H1 (cell line): ENCODE results near the gene PACS1. TPM values are rescaled to one million over a fixed set of nuclear protein-coding genes. Genes with fewer than 3 reads are reported as not detected.

Experiments used
- CTCF ChIA-PET: fragments of 300-600 bp; sonication (Branson Sonifier 250); formaldehyde crosslinking; loops from one replicate; lab custom pipeline; 2021; ENCODE audit not compliant: partially characterized antibody; lab: Charles Lee
- POLR2A ChIA-PET: fragments of 300-600 bp; sonication (Branson Sonifier 250); formaldehyde crosslinking; loops from one replicate; lab custom pipeline; 2021; ENCODE audit warnings: inconsistent platforms; ENCODE audit not compliant: partially characterized antibody; lab: Charles Lee
- DNase-seq, 2 experiments: peaks; one replicate each; pipeline versions ENCODE4 v3.0.0 to v3.0.0-alpha.2; 2010 to 2022; ENCODE audit warnings: low spot score in 2 of 2, low read depth in 1 of 2, mixed read lengths in 1 of 2
- FAIRE-seq: peaks from 2 replicates; lab custom pipeline; 2011; peaks lifted over from hg19 to GRCh38; lab: Jason Lieb, UNC
- H2AFZ ChIP-seq: 2 replicates; pipeline ENCODE4 v1.8.1; 2012; ENCODE audit warnings: low read length, inconsistent platforms
- H2AK5ac ChIP-seq: 2 replicates; pipeline ENCODE4 v1.6.1; 2013; ENCODE audit warnings: low read depth, low read length
- H2BK120ac ChIP-seq: replicated peaks from 2 replicates; pipeline ENCODE3; 2013; ENCODE audit warnings: low read depth, low read length, inconsistent platforms
- H2BK12ac ChIP-seq: 2 replicates; pipeline ENCODE4 v1.6.1; 2013; ENCODE audit warnings: low read depth, low read length
- H2BK15ac ChIP-seq: 2 replicates; pipeline ENCODE4 v1.6.1; 2013; ENCODE audit warnings: low read length
- H2BK20ac ChIP-seq: 2 replicates; pipeline ENCODE4 v1.6.1; 2013; ENCODE audit warnings: low read length
- H2BK5ac ChIP-seq: 2 replicates; pipeline ENCODE4 v1.6.1; 2013; ENCODE audit warnings: low read depth, low read length
- H3K14ac ChIP-seq: 2 replicates; pipeline ENCODE4 v1.6.1; 2013; ENCODE audit warnings: inconsistent platforms; ENCODE audit not compliant: insufficient read length
- H3K18ac ChIP-seq: 2 replicates; pipeline ENCODE4 v1.6.1; 2013; ENCODE audit warnings: low read length; ENCODE audit errors: extremely low read depth
- H3K23ac ChIP-seq: 2 replicates; pipeline ENCODE4 v1.6.1; 2013; ENCODE audit warnings: inconsistent platforms; ENCODE audit not compliant: insufficient read length
- H3K23me2 ChIP-seq: 2 replicates; pipeline ENCODE4 v1.6.1; 2013; ENCODE audit warnings: low read depth, low read length
- H3K27ac ChIP-seq: 2 replicates; pipeline ENCODE4 v1.6.1; 2011; ENCODE audit warnings: low read depth, low read length, inconsistent platforms
- H3K27me3 ChIP-seq, 4 experiments: replicated peaks in 1 of 4; 1 replicate in 1 of 4; 2 replicates in 3 of 4; pipeline versions ENCODE4 v1.6.1 to v1.8.1; 2011 to 2013; ENCODE audit warnings: low read length in 3 of 4, mild to moderate bottlenecking in 3 of 4, inconsistent platforms in 2 of 4, mixed read lengths in 2 of 4, moderate library complexity in 1 of 4; ENCODE audit not compliant: control insufficient read depth in 3 of 4, insufficient read depth in 3 of 4; ENCODE audit errors: extremely low read depth in 1 of 4
- H3K36me3 ChIP-seq, 4 experiments: 2 replicates each; pipeline versions ENCODE4 v1.6.1 to v1.8.1; 2011 to 2013; ENCODE audit warnings: mild to moderate bottlenecking in 4 of 4, low read length in 3 of 4, moderate library complexity in 2 of 4, control low read depth in 1 of 4, inconsistent platforms in 1 of 4; ENCODE audit not compliant: insufficient read depth in 4 of 4, control insufficient read depth in 2 of 4
- H3K4ac ChIP-seq: replicated peaks from 2 replicates; pipeline ENCODE3; 2013; ENCODE audit warnings: low read length, low read depth, mixed read lengths, inconsistent platforms; ENCODE audit not compliant: insufficient read length
- H3K4me1 ChIP-seq, 4 experiments: replicated peaks in 1 of 4; 1 replicate in 1 of 4; 2 replicates in 3 of 4; pipeline versions ENCODE4 v1.6.1 to v1.8.1; 2011 to 2013; ENCODE audit warnings: low read length in 3 of 4, inconsistent platforms in 2 of 4, mixed read lengths in 1 of 4; ENCODE audit not compliant: insufficient read depth in 4 of 4, control insufficient read depth in 3 of 4
- H3K4me2 ChIP-seq, 2 experiments: 2 replicates each; pipeline versions ENCODE4 v1.6.1 to v1.8.1; 2011 to 2013; ENCODE audit warnings: low read depth in 2 of 2, low read length in 2 of 2, control low read depth in 1 of 2, inconsistent platforms in 1 of 2, mild to moderate bottlenecking in 1 of 2; ENCODE audit not compliant: insufficient read depth in 1 of 2
- H3K4me3 ChIP-seq, 4 experiments: fragments of 200-600, 300-600 bp in 1 of 4; sonication (generic), shearing (Covaris generic), sonication (Bioruptor Twin) in 1 of 4; 2 replicates each; pipeline versions ENCODE4 v1.5.1 to v1.8.1; 2011 to 2016; ENCODE audit warnings: low read length in 4 of 4, low read depth in 3 of 4, control low read depth in 2 of 4, inconsistent platforms in 2 of 4, mild to moderate bottlenecking in 2 of 4, mixed read lengths in 1 of 4, moderate library complexity in 1 of 4; ENCODE audit not compliant: insufficient read depth in 2 of 4; ENCODE audit errors: extremely low read depth in 1 of 4
- H3K56ac ChIP-seq: replicated peaks from 2 replicates; pipeline ENCODE3; 2013; ENCODE audit warnings: low read depth, mild to moderate bottlenecking, mixed read lengths, low read length, inconsistent platforms; ENCODE audit not compliant: insufficient read length
- H3K79me1 ChIP-seq: 2 replicates; pipeline ENCODE4 v1.6.1; 2013; ENCODE audit warnings: low read depth, low read length, control low read depth
- H3K79me2 ChIP-seq, 2 experiments: 2 replicates each; pipeline versions ENCODE4 v1.6.1 to v1.8.1; 2012 to 2013; ENCODE audit warnings: low read length in 2 of 2, mild to moderate bottlenecking in 2 of 2, inconsistent platforms in 1 of 2; ENCODE audit not compliant: insufficient read depth in 2 of 2, control insufficient read depth in 1 of 2
- H3K9ac ChIP-seq, 4 experiments: replicated peaks in 1 of 4; 1 replicate in 1 of 4; 2 replicates in 3 of 4; pipeline versions ENCODE4 v1.6.1 to v1.8.1; 2011 to 2013; ENCODE audit warnings: low read depth in 3 of 4, low read length in 3 of 4, control low read depth in 2 of 4, mild to moderate bottlenecking in 2 of 4, moderate library complexity in 2 of 4, inconsistent platforms in 1 of 4; ENCODE audit errors: extremely low read depth in 1 of 4
- H3K9me3 ChIP-seq, 2 experiments: 2 replicates each; pipeline versions ENCODE4 v1.6.1 to v1.8.1; 2012 to 2013; ENCODE audit warnings: mild to moderate bottlenecking in 2 of 2, moderate library complexity in 2 of 2, control low read depth in 1 of 2, inconsistent platforms in 1 of 2, low read depth in 1 of 2, low read length in 1 of 2, mixed read lengths in 1 of 2; ENCODE audit not compliant: insufficient read depth in 2 of 2
- H4K20me1 ChIP-seq, 2 experiments: replicated peaks in 1 of 2; 2 replicates each; pipeline versions ENCODE3 to v1.8.1; 2011 to 2013; ENCODE audit warnings: inconsistent platforms in 2 of 2, low read length in 2 of 2, mild to moderate bottlenecking in 1 of 2; ENCODE audit not compliant: insufficient read depth in 2 of 2, control insufficient read depth in 1 of 2
- H4K5ac ChIP-seq: 2 replicates; pipeline ENCODE4 v1.6.1; 2013; ENCODE audit warnings: low read length, low read depth, mixed read lengths, inconsistent platforms; ENCODE audit not compliant: insufficient read length
- H4K8ac ChIP-seq: 2 replicates; pipeline ENCODE4 v1.8.0; 2013; ENCODE audit warnings: mild to moderate bottlenecking, moderate library complexity, low read length, inconsistent platforms; ENCODE audit not compliant: insufficient read depth; ENCODE audit errors: extremely low read depth
- H4K91ac ChIP-seq: replicated peaks from 2 replicates; pipeline ENCODE3; 2013; ENCODE audit warnings: low read length, mixed read lengths, inconsistent platforms; ENCODE audit not compliant: insufficient read length
- CHD2 ChIP-seq: IDR thresholded peaks from 2 replicates; pipeline ENCODE4 v1.6.1; 2012; ENCODE audit warnings: low read length, improper control_type of control experiment
- EGR1 ChIP-seq: IDR thresholded peaks from 2 replicates; pipeline ENCODE4 v1.6.1; 2011; ENCODE audit warnings: low read depth, low read length, borderline replicate concordance
- EZH2 ChIP-seq: fragments of 200-600 bp; sonication (generic); IDR thresholded peaks from 2 replicates; pipeline ENCODE4 v1.7.1; 2012; ENCODE audit warnings: low read depth, mild to moderate bottlenecking, moderate library complexity, low read length, inconsistent platforms; ENCODE audit not compliant: severe bottlenecking
- GABPA ChIP-seq: IDR thresholded peaks from 2 replicates; pipeline ENCODE4 v1.6.1; 2011; ENCODE audit warnings: mild to moderate bottlenecking, low read length, moderate library complexity, borderline replicate concordance; ENCODE audit not compliant: insufficient read depth
- PHF8 ChIP-seq: fragments of 200-600 bp; sonication (generic); conservative IDR thresholded peaks from 2 replicates; pipeline ENCODE4 v1.7.1; 2012; ENCODE audit warnings: low read depth, mild to moderate bottlenecking, inconsistent platforms, low read length, moderate library complexity
- POLR2AphosphoS5 ChIP-seq: IDR thresholded peaks from 2 replicates; pipeline ENCODE4 v1.6.1; 2011; ENCODE audit warnings: low read depth, low read length
- RNF2 ChIP-seq: fragments of 200-900, 300-1000 bp; sonication (generic); IDR thresholded peaks from 2 replicates; pipeline ENCODE4 v1.7.1; 2016; ENCODE audit warnings: borderline replicate concordance, low read depth, mild to moderate bottlenecking, antibody characterized with exemption, low read length; ENCODE audit not compliant: poor library complexity, severe bottlenecking; ENCODE audit errors: missing control alignments
- SIRT6 ChIP-seq: IDR thresholded peaks from one replicate; pipeline ENCODE4 v1.7.1; 2012; ENCODE audit warnings: low read length, inconsistent platforms
- SIX5 ChIP-seq: IDR thresholded peaks from 2 replicates; pipeline ENCODE4 v1.6.1; 2011; ENCODE audit warnings: mild to moderate bottlenecking, low read depth, low read length
- SRF ChIP-seq: IDR thresholded peaks from 2 replicates; pipeline ENCODE4 v1.6.1; 2011; ENCODE audit warnings: mild to moderate bottlenecking, low read depth, low read length, moderate library complexity
- WGBS, 2 experiments: shearing (Covaris generic) in 1 of 2; methylation state at CpG; one replicate each; pipeline versions ENCODE4 v1.1.6 to v1.1.7; 2013 to 2015; ENCODE audit warnings: low lambda C conversion rate in 2 of 2, mixed read lengths in 2 of 2, inconsistent platforms in 1 of 2, low coverage in 1 of 2, missing lambda C conversion rate in 1 of 2; ENCODE audit not compliant: insufficient replicate concordance in 2 of 2, insufficient coverage in 1 of 2, insufficient read length in 1 of 2; ENCODE audit errors: extremely low coverage in 1 of 2, missing lambda C conversion rate in 1 of 2; 5-methylcytosine and 5-hydroxymethylcytosine counted together
- polyA plus RNA-seq, 7 experiments: library from polyadenylated mRNA; depleted of rRNA in 3 of 7; stranded (reverse) in 5 of 7; unstranded in 2 of 7; fragments of >200 nt in 5 of 7; fragments of 200-250 nt in 2 of 7; gene quantifications; 1 replicate in 5 of 7; 2 replicates in 1 of 7; 4 replicates in 1 of 7; pipeline versions ENCODE4 v1.2.1 to v1.2.3, GENCODE V29; 2011 to 2013; ENCODE audit warnings: missing spikeins in 2 of 7, mixed read lengths in 2 of 7
- total RNA-seq: library from RNA; stranded (reverse); fragmentation: NEBNext Ultra II Directional; extraction: Animal tissue kit (Norgen Biotek cat#: 25700); gene quantifications from 2 replicates; pipeline ENCODE4 v1.2.1, GENCODE V29; 2021
- TF ChIP-seq, protein P1 (sequence below): IDR thresholded peaks from 2 replicates; pipeline ENCODE4 v1.6.1; 2012; ENCODE audit warnings: inconsistent platforms

The PACS1 gene
- total and polyA plus RNA-seq, 2 of the 8 experiments (the other 6 are each of a cell fraction or from before 2014, with no cell fraction given): 11.5 to 36.0 TPM

GRCh38 chr11:66142370-66143263, 72.5 kb downstream of the PACS1 start:
- Histone ChIP-seq H3K4me3 (no peak overlapping the region), H3K18ac (no peak overlapping the region), H3K14ac (no peak overlapping the region), H3K4me1 (no peaks in the 10 kb centered on the region), H3K27me3 (no peaks in the 10 kb centered on the region), H3K56ac (no peak overlapping the region), H2AK5ac (no peak overlapping the region), H2BK12ac (no peak overlapping the region), H3K27ac (no peak overlapping the region), H3K4ac (no peak overlapping the region), H3K4me2 (no peak overlapping the region), H2BK120ac (no peak overlapping the region), H4K8ac (no peak overlapping the region), H2AFZ (no peak overlapping the region), H3K9me3 (no peaks in the 10 kb centered on the region), H3K79me2 (no peaks in the 10 kb centered on the region), H2BK20ac (no peak overlapping the region), H4K91ac (no peak overlapping the region), H3K23me2 (no peaks in the 10 kb centered on the region), H4K5ac (no peak overlapping the region), H3K23ac (no peak overlapping the region), H3K9ac (no peak overlapping the region), H2BK15ac (no peak overlapping the region), H4K20me1 (no peaks in the 10 kb centered on the region), H2BK5ac (no peak overlapping the region), H3K36me3 (no peaks in the 10 kb centered on the region), H3K79me1 (no peaks in the 10 kb centered on the region)
- no peak for FAIRE-seq
- CTCF ChIA-PET: interaction anchor here (0.9 to 2.6 kb wide), 5 partner anchors 8 to 80 kb away, joined by 3 to 8 read pairs (median 4); no protein-coding TSS in a partner anchor
- WGBS, 2 experiments: 85% methylated on average over 11 of the region's 12 CpGs; no CpG with 5 or more reads in 1 of the 2 experiments
- DNase-seq: no peak
- POLR2A ChIA-PET: interaction anchor here (0.6 to 1.5 kb wide), 2 partner anchors 10 to 43 kb away, joined by 4 to 5 read pairs; no protein-coding TSS in a partner anchor
- TF ChIP-seq, protein P1, sequence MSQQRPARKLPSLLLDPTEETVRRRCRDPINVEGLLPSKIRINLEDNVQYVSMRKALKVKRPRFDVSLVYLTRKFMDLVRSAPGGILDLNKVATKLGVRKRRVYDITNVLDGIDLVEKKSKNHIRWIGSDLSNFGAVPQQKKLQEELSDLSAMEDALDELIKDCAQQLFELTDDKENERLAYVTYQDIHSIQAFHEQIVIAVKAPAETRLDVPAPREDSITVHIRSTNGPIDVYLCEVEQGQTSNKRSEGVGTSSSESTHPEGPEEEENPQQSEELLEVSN: no peak
- TF ChIP-seq EGR1 (no peak), SIRT6 (no peak), RNF2 (no peak), PHF8 (no peak), SIX5 (no peak), GABPA (no peak), POLR2AphosphoS5 (no peak), SRF (no peak), EZH2 (no peak), CHD2 (no peak)
